Measurements from ENCODE around the gene MYO1F. TPM values are rescaled to one million over a fixed set of nuclear protein-coding genes. Genes with fewer than 3 reads are reported as not detected.

Gene MYO1F
- total and polyA plus RNA-seq, 2 of the 13 experiments (the other 11 are each of a cell fraction or from before 2014, with no cell fraction given): 0.09 to 0.13 TPM

DNA sequence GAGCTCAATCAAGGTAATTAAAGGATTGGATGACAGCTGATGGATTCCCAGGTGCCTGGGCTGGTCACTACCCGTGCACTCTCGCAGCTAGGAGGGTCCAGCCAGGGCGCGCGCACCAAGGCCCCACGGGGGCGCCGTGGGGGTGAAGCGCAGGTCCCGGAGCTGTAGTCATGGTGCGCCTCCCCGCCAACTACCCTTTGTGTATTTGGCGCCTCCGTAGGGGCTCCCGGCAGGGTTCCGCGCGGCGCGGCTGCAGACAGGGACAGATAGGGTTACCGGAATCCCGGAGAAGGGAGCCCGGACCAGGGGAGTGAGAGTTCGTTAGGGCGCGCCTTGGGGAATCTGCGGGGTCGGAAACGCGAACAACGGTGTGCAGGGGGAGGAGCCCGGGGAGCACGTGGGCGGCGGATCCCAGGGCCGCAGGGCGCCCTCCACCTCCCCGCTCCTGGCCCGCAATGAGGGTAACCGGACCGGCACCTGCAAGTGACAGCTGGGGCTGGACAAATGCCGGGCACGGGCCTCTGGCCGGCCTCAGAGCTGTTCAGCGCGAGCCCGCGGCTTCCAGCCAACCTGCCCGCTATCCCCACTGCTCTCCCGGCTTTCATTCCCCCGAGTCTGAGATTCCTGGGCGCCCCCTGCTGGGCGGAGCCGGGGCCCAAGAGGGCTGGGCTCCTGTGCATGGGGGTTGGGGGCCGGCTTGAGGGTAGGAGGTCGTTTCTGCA lies 71.4 kb downstream of the MYO1F start (continued):
- TF ChIP-seq, protein P1, sequence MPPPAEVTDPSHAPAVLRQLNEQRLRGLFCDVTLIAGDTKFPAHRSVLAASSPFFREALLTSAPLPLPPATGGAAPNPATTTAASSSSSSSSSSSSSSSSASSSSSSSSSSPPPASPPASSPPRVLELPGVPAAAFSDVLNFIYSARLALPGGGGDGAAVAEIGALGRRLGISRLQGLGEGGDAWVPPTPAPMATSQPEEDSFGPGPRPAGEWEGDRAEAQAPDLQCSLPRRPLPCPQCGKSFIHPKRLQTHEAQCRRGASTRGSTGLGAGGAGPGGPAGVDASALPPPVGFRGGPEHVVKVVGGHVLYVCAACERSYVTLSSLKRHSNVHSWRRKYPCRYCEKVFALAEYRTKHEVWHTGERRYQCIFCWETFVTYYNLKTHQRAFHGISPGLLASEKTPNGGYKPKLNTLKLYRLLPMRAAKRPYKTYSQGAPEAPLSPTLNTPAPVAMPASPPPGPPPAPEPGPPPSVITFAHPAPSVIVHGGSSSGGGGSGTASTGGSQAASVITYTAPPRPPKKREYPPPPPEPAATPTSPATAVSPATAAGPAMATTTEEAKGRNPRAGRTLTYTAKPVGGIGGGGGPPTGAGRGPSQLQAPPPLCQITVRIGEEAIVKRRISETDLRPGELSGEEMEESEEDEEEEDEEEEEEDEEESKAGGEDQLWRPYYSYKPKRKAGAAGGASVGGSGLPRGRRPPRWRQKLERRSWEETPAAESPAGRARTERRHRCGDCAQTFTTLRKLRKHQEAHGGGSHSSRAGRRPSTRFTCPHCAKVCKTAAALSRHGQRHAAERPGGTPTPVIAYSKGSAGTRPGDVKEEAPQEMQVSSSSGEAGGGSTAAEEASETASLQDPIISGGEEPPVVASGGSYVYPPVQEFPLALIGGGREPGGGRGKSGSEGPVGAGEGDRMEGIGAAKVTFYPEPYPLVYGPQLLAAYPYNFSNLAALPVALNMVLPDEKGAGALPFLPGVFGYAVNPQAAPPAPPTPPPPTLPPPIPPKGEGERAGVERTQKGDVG (CRISPR knock-in tag; IDR thresholded peaks at IDR 0.05; ENCODE audit: borderline replicate concordance): 0 out of 2 replicates have a peak, but pooled peaks have one; percentile 57
- TF ChIP-seq MXI1 (IDR thresholded peaks at IDR 0.05; ENCODE audit: borderline replicate concordance, low read depth, low read length) (peak; percentile 64; the same call in 1 of the 3 replicates), PRPF4 (IDR thresholded peaks at IDR 0.05; ENCODE audit: low read depth, low read length, poor library complexity, severe bottlenecking) (no peak), ZNF549 (CRISPR knock-in tag; IDR thresholded peaks at IDR 0.05) (no peak), CREM (IDR thresholded peaks at IDR 0.05) (no peak), CREM (CRISPR knock-in tag; IDR thresholded peaks at IDR 0.05) (no peak), MXD4 (CRISPR knock-in tag; IDR thresholded peaks at IDR 0.05) (peak; percentile 96), RAD51 (IDR thresholded peaks at IDR 0.05; ENCODE audit: borderline replicate concordance) (no peak), ZFP90 (CRISPR knock-in tag; IDR thresholded peaks at IDR 0.05; ENCODE audit: borderline replicate concordance) (peak; percentile 56), AHR (CRISPR knock-in tag; IDR thresholded peaks at IDR 0.05) (peak; percentile 67; the same call in 1 of the 2 replicates), THYN1 (CRISPR knock-in tag; IDR thresholded peaks at IDR 0.05; ENCODE audit: borderline replicate concordance, low read depth) (no peak), NFIB (CRISPR knock-in tag; IDR thresholded peaks at IDR 0.05; ENCODE audit: borderline replicate concordance) (no peak), RFXAP (CRISPR knock-in tag; IDR thresholded peaks at IDR 0.05; ENCODE audit: borderline replicate concordance) (no peak), POLR2A (IDR thresholded peaks at IDR 0.05; ENCODE audit: insufficient read depth in 1 of 2, low read depth in 2 of 2, low read length in 2 of 2) (peak; percentile 47 to 50; a peak in 2 of 4 replicates), KMT2B (CRISPR knock-in tag; IDR thresholded peaks at IDR 0.05) (peak; percentile 42; the same call in 1 of the 2 replicates), ZNF292 (CRISPR knock-in tag; IDR thresholded peaks at IDR 0.05; ENCODE audit: borderline replicate concordance, low read depth) (peak; percentile 70; the same call in 1 of the 2 replicates), ZNF598 (CRISPR knock-in tag; IDR thresholded peaks at IDR 0.05; ENCODE audit: borderline replicate concordance) (peak; percentile 58; the same call in 1 of the 2 replicates), HHEX (CRISPR knock-in tag; IDR thresholded peaks at IDR 0.05) (no peak), ZKSCAN5 (CRISPR knock-in tag; IDR thresholded peaks at IDR 0.05) (no peak), ZNF614 (CRISPR knock-in tag; IDR thresholded peaks at IDR 0.05; ENCODE audit: borderline replicate concordance) (0 out of 2 replicates have a peak, but pooled peaks have one; percentile 29), ZNF432 (CRISPR knock-in tag; IDR thresholded peaks at IDR 0.05; ENCODE audit: borderline replicate concordance) (no peak)
- TF ChIP-seq, protein P2, sequence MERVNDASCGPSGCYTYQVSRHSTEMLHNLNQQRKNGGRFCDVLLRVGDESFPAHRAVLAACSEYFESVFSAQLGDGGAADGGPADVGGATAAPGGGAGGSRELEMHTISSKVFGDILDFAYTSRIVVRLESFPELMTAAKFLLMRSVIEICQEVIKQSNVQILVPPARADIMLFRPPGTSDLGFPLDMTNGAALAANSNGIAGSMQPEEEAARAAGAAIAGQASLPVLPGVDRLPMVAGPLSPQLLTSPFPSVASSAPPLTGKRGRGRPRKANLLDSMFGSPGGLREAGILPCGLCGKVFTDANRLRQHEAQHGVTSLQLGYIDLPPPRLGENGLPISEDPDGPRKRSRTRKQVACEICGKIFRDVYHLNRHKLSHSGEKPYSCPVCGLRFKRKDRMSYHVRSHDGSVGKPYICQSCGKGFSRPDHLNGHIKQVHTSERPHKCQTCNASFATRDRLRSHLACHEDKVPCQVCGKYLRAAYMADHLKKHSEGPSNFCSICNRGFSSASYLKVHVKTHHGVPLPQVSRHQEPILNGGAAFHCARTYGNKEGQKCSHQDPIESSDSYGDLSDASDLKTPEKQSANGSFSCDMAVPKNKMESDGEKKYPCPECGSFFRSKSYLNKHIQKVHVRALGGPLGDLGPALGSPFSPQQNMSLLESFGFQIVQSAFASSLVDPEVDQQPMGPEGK (CRISPR knock-in tag; IDR thresholded peaks at IDR 0.05): peak; percentile 53

All from HepG2 (cell line).